HEK293T (cell line): ENCODE results near the gene TEDDM1.

Source experiments
- BHLHE40 ChIP-seq: fragments of 450-650 bp; IDR thresholded peaks from 2 replicates; pipeline ENCODE4 v1.6.1; 2016; ENCODE audit warnings: mild to moderate bottlenecking, moderate library complexity, borderline replicate concordance
- L3MBTL2 ChIP-seq: fragments of 450-650 bp; conservative IDR thresholded peaks from 2 replicates; pipeline ENCODE4 v1.6.1; 2016; ENCODE audit warnings: mild to moderate bottlenecking
- NFRKB ChIP-seq: fragments of 450-650 bp; IDR thresholded peaks from 2 replicates; pipeline ENCODE4 v1.6.1; 2016; ENCODE audit warnings: mild to moderate bottlenecking, moderate library complexity
- SUZ12 ChIP-seq: fragments of 450-650 bp; IDR thresholded peaks from 2 replicates; pipeline ENCODE4 v1.6.1; 2016; ENCODE audit warnings: mild to moderate bottlenecking
- ZNF384 ChIP-seq: fragments of 450-650 bp; IDR thresholded peaks from 2 replicates; pipeline ENCODE4 v1.6.1; 2016

DNA sequence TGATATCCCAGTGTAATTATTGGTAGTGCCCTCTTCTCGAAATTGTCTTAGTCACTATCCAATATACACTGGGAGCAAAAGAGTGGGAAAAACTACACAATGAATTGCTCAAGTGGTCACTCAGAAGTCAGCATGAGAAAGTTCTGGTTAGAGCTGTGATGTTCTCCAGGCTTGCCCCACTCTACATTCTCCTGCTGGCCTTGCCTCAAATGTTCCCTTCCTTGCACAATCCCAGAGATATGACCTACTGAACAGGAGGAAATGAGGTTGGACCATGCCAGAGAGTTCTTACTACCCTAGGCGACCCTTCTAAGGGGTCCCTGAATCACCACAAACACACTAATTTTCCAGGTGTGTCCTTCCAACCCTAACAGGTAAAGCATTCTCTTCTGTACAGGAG, 49.6 kb downstream of the TEDDM1 start:
- TF ChIP-seq BHLHE40 (no peak), L3MBTL2 (no peak), SUZ12 (no peak), NFRKB (no peak), ZNF384 (no peak)
